Fibroblast of the aortic adventitia (primary cell): Measurements from ENCODE around the gene AUTS2. TPM values are rescaled to one million over a fixed set of nuclear protein-coding genes. Genes with fewer than 3 reads are reported as not detected.

Experiments
- DNase-seq: peaks from one replicate; pipeline ENCODE4 v3.0.0-alpha.2; 2010; ENCODE audit warnings: low read depth
- H3K4me3 ChIP-seq: 2 replicates; pipeline ENCODE4 v1.5.1; 2011; ENCODE audit warnings: low read depth, mild to moderate bottlenecking, control low read depth, low read length, moderate library complexity
- CTCF ChIP-seq: IDR thresholded peaks from 2 replicates; pipeline ENCODE4 v1.5.1; 2011; ENCODE audit warnings: mild to moderate bottlenecking, low read length, control low read depth, inconsistent platforms; ENCODE audit not compliant: insufficient read depth
- total RNA-seq: library from RNA; depleted of rRNA; stranded (reverse); fragments of >200 nt; gene quantifications from 2 replicates; pipeline ENCODE4 v1.2.3, GENCODE V29; 2012; ENCODE audit warnings: low replicate concordance

The AUTS2 gene
- total RNA-seq, 1 donor = 10.7 TPM

GRCh38 chr7:70005480-70005879 is 407.2 kb downstream of the AUTS2 start:
- H3K4me3 ChIP-seq = no peak overlapping the region
- TF ChIP-seq CTCF = no peak
- no peak for DNase-seq

GRCh38 chr7:70005891-70006260 is 407.6 kb downstream of the AUTS2 start:
- DNase-seq = no peak
- TF ChIP-seq CTCF = no peak

GRCh38 chr7:70006261-70006920 is 408.1 kb downstream of the AUTS2 start:
- DNase-seq = no peak
- TF ChIP-seq CTCF = no peak

More at GRCh38 chr7:70005891-70006260, 407.6 kb downstream of the AUTS2 start:
- H3K4me3 ChIP-seq = no peak overlapping the region

GRCh38 chr7:70008466-70008865 is 410.2 kb downstream of the AUTS2 start:
- TF ChIP-seq CTCF = no peak
- no peak overlapping the region for H3K4me3 ChIP-seq
- DNase-seq = no peak

More at GRCh38 chr7:70006261-70006920, 408.1 kb downstream of the AUTS2 start:
- no peak overlapping the region for H3K4me3 ChIP-seq

GRCh38 chr7:70014472-70015177 is 416.4 kb downstream of the AUTS2 start:
- no peak for DNase-seq
- H3K4me3 ChIP-seq = no peak overlapping the region
- no peak for TF ChIP-seq CTCF

- no peak for TF ChIP-seq CTCF
- DNase-seq = no peak
- H3K4me3 ChIP-seq = no peak overlapping the region
Observed at GRCh38 chr7:70015353-70015752, 417.1 kb downstream of the AUTS2 start.
